IMR-90 (cell line): ENCODE measurements around the gene BPGM. TPM values are rescaled to one million over a fixed set of nuclear protein-coding genes. Genes with fewer than 3 reads are reported as not detected.

Experiments used
- ATAC-seq: fragments of 200-7000 bp; cut with Tn5 transposase; 2 replicates; pipeline ENCODE4 v1.9.1; 2020; ENCODE audit warnings: low read depth, mild to moderate bottlenecking, moderate library complexity
- BruUV-seq: library from RNA; stranded (reverse); fragments of 400-500 nt; replicated peaks from 2 replicates; lab custom pipeline; 2021; lab: Mats Ljungman, UMichigan
- CTCF ChIA-PET: fragments of 300-600 bp; formaldehyde crosslinking; extraction: SDS; loops from one replicate; lab custom pipeline; 2021; ENCODE audit warnings: antibody characterized with exemption; lab: Yijun Ruan, JAX
- POLR2A ChIA-PET: fragments of 300-600 bp; sonication (Branson Sonifier 250); formaldehyde crosslinking; loops from one replicate; lab custom pipeline; 2022; ENCODE audit warnings: antibody characterized with exemption; ENCODE audit not compliant: unreplicated experiment; lab: Charles Lee
- DNase-seq: peaks from one replicate; pipeline ENCODE4 v3.0.0; 2013
- H2AFZ ChIP-seq: replicated peaks from 2 replicates; pipeline ENCODE3; 2013; ENCODE audit warnings: low read length, mild to moderate bottlenecking; ENCODE audit not compliant: poor library complexity
- H2AK5ac ChIP-seq: 2 replicates; pipeline ENCODE4 v1.6.1; 2013; ENCODE audit warnings: low read depth, low read length, inconsistent platforms
- H2AK9ac ChIP-seq: replicated peaks from 2 replicates; pipeline ENCODE3; 2013; ENCODE audit warnings: mild to moderate bottlenecking, low read depth, low read length, moderate library complexity; ENCODE audit not compliant: poor library complexity
- H2BK120ac ChIP-seq: 2 replicates; pipeline ENCODE4 v1.6.1; 2013; ENCODE audit warnings: low read depth, low read length, inconsistent platforms
- H2BK15ac ChIP-seq: 3 replicates; pipeline ENCODE4 v1.6.1; 2013; ENCODE audit warnings: low read depth, low read length, inconsistent platforms
- H2BK20ac ChIP-seq: 2 replicates; pipeline ENCODE4 v1.6.1; 2013; ENCODE audit warnings: low read depth, mild to moderate bottlenecking, inconsistent platforms, low read length, moderate library complexity
- H2BK5ac ChIP-seq: 2 replicates; pipeline ENCODE4 v1.6.1; 2013; ENCODE audit warnings: mild to moderate bottlenecking, low read depth, low read length, inconsistent platforms; ENCODE audit not compliant: poor library complexity, severe bottlenecking
- H3K14ac ChIP-seq: replicated peaks from 2 replicates; pipeline ENCODE4 v1.6.1; 2013; ENCODE audit warnings: low read depth, low read length, inconsistent platforms
- H3K18ac ChIP-seq: 2 replicates; pipeline ENCODE4 v1.6.1; 2013; ENCODE audit warnings: low read depth, low read length, control low read depth
- H3K23ac ChIP-seq: 2 replicates; pipeline ENCODE4 v1.6.1; 2013; ENCODE audit warnings: low read depth, low read length, inconsistent platforms
- H3K27ac ChIP-seq: 2 replicates; pipeline ENCODE4 v1.5.1; 2013; ENCODE audit warnings: mild to moderate bottlenecking, control low read depth, low read length; ENCODE audit not compliant: insufficient read depth
- H3K27me3 ChIP-seq: 2 replicates; pipeline ENCODE4 v1.6.1; 2013; ENCODE audit warnings: low read length; ENCODE audit not compliant: control insufficient read depth, insufficient read depth
- H3K36me3 ChIP-seq: 2 replicates; pipeline ENCODE4 v1.6.1; 2013; ENCODE audit warnings: low read length, mixed read lengths; ENCODE audit not compliant: control insufficient read depth, insufficient read depth
- H3K4ac ChIP-seq: 2 replicates; pipeline ENCODE4 v1.6.1; 2013; ENCODE audit warnings: low read depth, low read length, inconsistent platforms
- H3K4me1 ChIP-seq: 2 replicates; pipeline ENCODE4 v1.6.1; 2013; ENCODE audit warnings: low read length, mixed read lengths; ENCODE audit not compliant: control insufficient read depth, insufficient read depth
- H3K4me2 ChIP-seq: 2 replicates; pipeline ENCODE4 v1.6.1; 2013; ENCODE audit warnings: low read depth, mild to moderate bottlenecking, control low read depth, low read length, moderate library complexity
- H3K4me3 ChIP-seq: 2 replicates; pipeline ENCODE4 v1.5.1; 2013; ENCODE audit warnings: low read depth, mild to moderate bottlenecking, control low read depth, low read length, moderate library complexity; ENCODE audit not compliant: insufficient read depth
- H3K56ac ChIP-seq: 2 replicates; pipeline ENCODE4 v1.6.1; 2013; ENCODE audit warnings: low read length, inconsistent platforms; ENCODE audit not compliant: insufficient read depth; ENCODE audit errors: extremely low read depth
- H3K79me1 ChIP-seq, 2 experiments: 2 replicates each; pipeline ENCODE4 v1.6.1; 2013; ENCODE audit warnings: low read length in 2 of 2, inconsistent platforms in 1 of 2, low read depth in 1 of 2
- H3K9ac ChIP-seq: 2 replicates; pipeline ENCODE4 v1.6.1; 2013; ENCODE audit warnings: low read depth, low read length, control low read depth
- H3K9me1 ChIP-seq: 2 replicates; pipeline ENCODE4 v1.6.1; 2013; ENCODE audit warnings: low read length, inconsistent platforms; ENCODE audit not compliant: insufficient read depth
- H3K9me3 ChIP-seq: 2 replicates; pipeline ENCODE4 v1.6.1; 2013; ENCODE audit warnings: low read length; ENCODE audit not compliant: control insufficient read depth, insufficient read depth
- H4K20me1 ChIP-seq: 2 replicates; pipeline ENCODE4 v1.6.1; 2013; ENCODE audit warnings: low read length, inconsistent platforms; ENCODE audit not compliant: insufficient read depth
- H4K5ac ChIP-seq: 2 replicates; pipeline ENCODE4 v1.6.1; 2013; ENCODE audit warnings: mild to moderate bottlenecking, low read depth, low read length, control low read depth
- H4K8ac ChIP-seq, 2 experiments: 2 replicates each; pipeline ENCODE4 v1.6.1; 2013; ENCODE audit warnings: low read depth in 2 of 2, low read length in 2 of 2, control low read depth in 1 of 2, inconsistent platforms in 1 of 2
- H4K91ac ChIP-seq: 2 replicates; pipeline ENCODE4 v1.6.1; 2013; ENCODE audit warnings: low read depth, low read length, inconsistent platforms; ENCODE audit not compliant: insufficient read depth
- CEBPB ChIP-seq: IDR thresholded peaks from 2 replicates; pipeline ENCODE4 v1.6.1; 2012; ENCODE audit warnings: low read depth, low read length, improper control_type of control experiment
- CTCF ChIP-seq: conservative IDR thresholded peaks from 2 replicates; pipeline ENCODE4 v1.5.1; 2012; ENCODE audit warnings: mild to moderate bottlenecking, low read depth, low read length, improper control_type of control experiment
- FOS ChIP-seq: fragments of 150-350 bp; IDR thresholded peaks from 2 replicates; pipeline ENCODE4 v1.6.1; 2016; ENCODE audit warnings: low read depth, low read length
- RAD21 ChIP-seq: IDR thresholded peaks from 2 replicates; pipeline ENCODE4 v1.6.1; 2012; ENCODE audit warnings: low read length, improper control_type of control experiment
- WGBS, 2 experiments: methylation state at CpG; one replicate each; pipeline versions ENCODE4 v1.1.5 to v1.1.7; 2013; ENCODE audit warnings: missing lambda C conversion rate in 2 of 2; ENCODE audit not compliant: insufficient read length in 1 of 2; ENCODE audit errors: extremely low coverage in 2 of 2; 5-methylcytosine and 5-hydroxymethylcytosine counted together
- dilution Hi-C: fragments of 300-500 bp; cut with HindIII; formaldehyde crosslinking; loops from one replicate; pipeline ENCODE4 v1.14.3; 2018; ENCODE audit warnings: low sequenced_read_pairs; ENCODE audit not compliant: unreplicated experiment
- in situ Hi-C: fragments of 300-500 bp; cut with MboI; formaldehyde crosslinking; loops from 3 replicates; pipeline ENCODE4 v1.14.3; 2019; ENCODE audit warnings: low sequenced_read_pairs, inconsistent platforms, mixed read lengths
- intact Hi-C: fragments of 100-400 bp; cut with micrococcal nuclease; formaldehyde crosslinking; loops from 2 replicates; pipeline ENCODE4 v1.10.0; 2022
- polyA plus RNA-seq, 3 experiments: library from polyadenylated mRNA; depleted of rRNA; stranded (reverse); fragments of >200 nt; gene quantifications; 2 replicates each; pipeline ENCODE4 v1.2.3, GENCODE V29; 2012; ENCODE audit warnings: low replicate concordance in 1 of 3
- total RNA-seq: library from RNA; depleted of rRNA; stranded (reverse); fragments of >200 nt; gene quantifications from 2 replicates; pipeline ENCODE4 v1.2.3, GENCODE V29; 2012

BPGM gene
- total and polyA plus RNA-seq, 2 of the 4 experiments (the other 2 are of a cell fraction), result 18.8 to 20.0 TPM

- dilution Hi-C loops, result no loop called here
- no peak for ATAC-seq
- H3K14ac ChIP-seq, result no peak overlapping the region
- H4K20me1 ChIP-seq, result no peaks in the 10 kb centered on the region
- no peaks in the 10 kb centered on the region for H3K79me1 ChIP-seq
- in situ Hi-C loops, result loop anchor here (5.0 kb wide), 1 partner anchor 169 kb away; no protein-coding TSS in a partner anchor
- H4K8ac ChIP-seq, result no peak overlapping the region
- CTCF ChIA-PET, result interaction anchor here (0.7 kb wide), 2 partner anchors 113 to 137 kb away, joined by 3 read pairs; no protein-coding TSS in a partner anchor
- H3K27me3 ChIP-seq, result no peaks in the 10 kb centered on the region
- peaks cover 3% of the 10 kb centered on the region; the same call in 1 of the 2 replicates for H3K4me1 ChIP-seq
- intact Hi-C loops, result no loop called here
- no peak overlapping the region for H2AK9ac ChIP-seq
- no peak overlapping the region for H3K18ac ChIP-seq
- peaks cover 4% of the 10 kb centered on the region for H3K9me1 ChIP-seq
- no CpG with 5 or more reads among the region's 6 CpGs for WGBS, 2 experiments
- no peak overlapping the region for H3K27ac ChIP-seq
- no peak for DNase-seq
- H2BK5ac ChIP-seq, result no peak overlapping the region
- H2BK15ac ChIP-seq, result no peak overlapping the region
- no TSS peak for BruUV-seq
- no peaks in the 10 kb centered on the region for H3K9me3 ChIP-seq
- H3K4me2 ChIP-seq, result no peak overlapping the region
- H3K9ac ChIP-seq, result no peak overlapping the region
- H3K56ac ChIP-seq, result no peak overlapping the region
- H2BK20ac ChIP-seq, result 0 out of 2 replicates have a peak overlapping the region, but pooled peaks have one; percentile 29
- H3K4ac ChIP-seq, result no peak overlapping the region
- POLR2A ChIA-PET, result no interaction called here
- H3K36me3 ChIP-seq, result no peaks in the 10 kb centered on the region
- H3K23ac ChIP-seq, result no peak overlapping the region
- peak overlapping the region; percentile 24; the same call in 1 of the 2 replicates for H2BK120ac ChIP-seq
- no peak overlapping the region for H4K5ac ChIP-seq
- H4K91ac ChIP-seq, result no peak overlapping the region
- H3K4me3 ChIP-seq, result no peak overlapping the region
- TF ChIP-seq CEBPB (peak; percentile 81), FOS (no peak), RAD21 (no peak), CTCF (no peak)
- H2AK5ac ChIP-seq, result peak overlapping the region; percentile 43; the same call in 1 of the 2 replicates
- H2AFZ ChIP-seq, result no peak overlapping the region
These were observed 35.0 kb upstream of the BPGM start for GRCh38 chr7:134611611-134612151.
